Osteoblast (primary cell): ENCODE results near the gene CACNG8. TPM values are rescaled to one million over a fixed set of nuclear protein-coding genes. Genes with fewer than 3 reads are reported as not detected.

ENCODE experiments used
- DNase-seq: peaks from one replicate; pipeline ENCODE4 v3.0.0; 2011; ENCODE audit warnings: low spot score, mixed read lengths; ENCODE audit not compliant: insufficient read length; ENCODE audit errors: missing footprints
- H2AFZ ChIP-seq: 2 replicates; pipeline ENCODE4 v1.6.0; 2011; ENCODE audit warnings: mild to moderate bottlenecking, low read length
- H3K27ac ChIP-seq: 2 replicates; pipeline ENCODE4 v1.5.1; 2011; ENCODE audit warnings: mild to moderate bottlenecking, low read depth, low read length, moderate library complexity
- H3K27me3 ChIP-seq: 2 replicates; pipeline ENCODE4 v1.6.0; 2012; ENCODE audit warnings: mild to moderate bottlenecking, control low read depth, inconsistent platforms, low read length, moderate library complexity; ENCODE audit not compliant: insufficient read depth
- H3K36me3 ChIP-seq: 2 replicates; pipeline ENCODE4 v1.5.1; 2011; ENCODE audit warnings: mild to moderate bottlenecking, low read length, control low read depth, moderate library complexity; ENCODE audit not compliant: insufficient read depth
- H3K4me1 ChIP-seq: 2 replicates; pipeline ENCODE4 v1.5.1; 2011; ENCODE audit warnings: mild to moderate bottlenecking, low read length, control low read depth, moderate library complexity; ENCODE audit not compliant: insufficient read depth
- H3K4me2 ChIP-seq: 2 replicates; pipeline ENCODE4 v1.6.0; 2011; ENCODE audit warnings: mild to moderate bottlenecking, low read length; ENCODE audit not compliant: insufficient read depth
- H3K4me3 ChIP-seq: fragments of 200-600 bp; sonication (generic); 3 replicates; pipeline ENCODE4 v1.5.1; 2012; ENCODE audit warnings: mild to moderate bottlenecking, low read length, inconsistent platforms; ENCODE audit not compliant: insufficient read depth
- H3K79me2 ChIP-seq: 2 replicates; pipeline ENCODE4 v1.6.0; 2012; ENCODE audit warnings: mild to moderate bottlenecking, low read length, control low read depth, inconsistent platforms; ENCODE audit not compliant: insufficient read depth
- H3K9me3 ChIP-seq: 2 replicates; pipeline ENCODE4 v1.5.1; 2011; ENCODE audit warnings: low read depth, low read length, control low read depth
- H4K20me1 ChIP-seq: 2 replicates; pipeline ENCODE4 v1.6.0; 2012; ENCODE audit warnings: mild to moderate bottlenecking, low read length, control low read depth; ENCODE audit not compliant: insufficient read depth
- CTCF ChIP-seq: IDR thresholded peaks from 2 replicates; pipeline ENCODE4 v1.5.1; 2011; ENCODE audit warnings: mild to moderate bottlenecking, low read depth, low read length, moderate library complexity; ENCODE audit errors: extremely low read depth
- total RNA-seq: library from RNA; depleted of rRNA; stranded (reverse); fragments of >200 nt; gene quantifications from 2 replicates; pipeline ENCODE4 v1.2.3, GENCODE V29; 2012

CACNG8 gene
- total RNA-seq, 1 donor: not detected

DNA sequence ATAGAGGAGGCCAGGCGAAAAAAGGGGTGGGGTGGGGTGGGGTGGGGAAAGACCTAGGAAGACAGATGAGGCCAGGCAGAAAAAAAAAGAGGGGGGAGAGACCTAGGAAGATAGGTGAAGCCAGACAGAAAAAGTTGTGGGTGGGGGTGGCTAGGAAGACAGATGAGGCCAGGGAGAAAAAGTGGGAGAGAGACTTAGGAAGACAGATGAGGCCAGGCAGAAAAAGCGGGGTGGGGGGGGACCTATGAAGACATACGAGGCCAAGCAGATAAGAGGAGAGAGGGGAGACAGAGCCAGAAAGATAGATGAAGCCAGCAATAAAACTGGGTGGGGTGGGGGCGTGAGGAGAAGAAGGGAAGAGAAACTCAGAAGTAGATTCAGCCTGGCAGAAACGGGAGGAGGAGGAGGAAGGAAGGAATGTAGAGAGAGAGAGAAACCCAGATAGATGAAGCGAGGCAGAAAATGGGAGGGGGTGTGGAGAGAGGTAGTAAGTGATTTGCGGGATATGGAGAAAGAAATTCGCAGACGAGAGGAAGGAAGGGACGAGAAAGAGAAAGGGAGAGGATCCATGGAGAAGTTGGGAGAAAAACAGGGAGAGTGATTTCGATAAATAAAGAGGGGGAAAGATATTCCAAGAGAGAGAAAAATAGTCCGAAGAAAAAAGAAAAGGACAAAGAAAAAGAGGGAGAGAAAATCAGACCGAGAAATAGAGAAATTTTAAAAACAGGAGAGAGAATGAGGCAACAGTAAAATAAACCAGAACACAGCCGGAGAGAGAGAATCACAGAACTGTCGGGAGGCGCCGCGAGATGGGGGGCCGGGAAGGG lies 16.5 kb downstream of the CACNG8 start:
- Histone ChIP-seq H3K4me2 (peak overlapping the region; percentile 67), H3K4me1 (peaks cover 4% of the 10 kb centered on the region), H2AFZ (no peak overlapping the region), H3K9me3 (no peaks in the 10 kb centered on the region), H3K79me2 (no peaks in the 10 kb centered on the region), H4K20me1 (no peaks in the 10 kb centered on the region), H3K4me3 (peak overlapping the region; percentile 61), H3K27me3 (peaks cover 43% of the 10 kb centered on the region), H3K27ac (no peak overlapping the region), H3K36me3 (no peaks in the 10 kb centered on the region)
- peak; percentile 49 for DNase-seq
- no peak for TF ChIP-seq CTCF

GRCh38 chr19:53980539-53981375 lies 18.0 kb downstream of the CACNG8 start:
- Histone ChIP-seq H3K9me3 (no peaks in the 10 kb centered on the region), H3K4me2 (peak overlapping the region; percentile 67), H4K20me1 (no peaks in the 10 kb centered on the region), H3K4me1 (peaks cover 4% of the 10 kb centered on the region), H3K36me3 (no peaks in the 10 kb centered on the region), H2AFZ (peak overlapping the region; percentile 56), H3K27ac (no peak overlapping the region), H3K27me3 (peaks cover 43% of the 10 kb centered on the region), H3K79me2 (no peaks in the 10 kb centered on the region), H3K4me3 (peak overlapping the region; percentile 61)
- peak; percentile 86 for DNase-seq
- no peak for TF ChIP-seq CTCF

DNA sequence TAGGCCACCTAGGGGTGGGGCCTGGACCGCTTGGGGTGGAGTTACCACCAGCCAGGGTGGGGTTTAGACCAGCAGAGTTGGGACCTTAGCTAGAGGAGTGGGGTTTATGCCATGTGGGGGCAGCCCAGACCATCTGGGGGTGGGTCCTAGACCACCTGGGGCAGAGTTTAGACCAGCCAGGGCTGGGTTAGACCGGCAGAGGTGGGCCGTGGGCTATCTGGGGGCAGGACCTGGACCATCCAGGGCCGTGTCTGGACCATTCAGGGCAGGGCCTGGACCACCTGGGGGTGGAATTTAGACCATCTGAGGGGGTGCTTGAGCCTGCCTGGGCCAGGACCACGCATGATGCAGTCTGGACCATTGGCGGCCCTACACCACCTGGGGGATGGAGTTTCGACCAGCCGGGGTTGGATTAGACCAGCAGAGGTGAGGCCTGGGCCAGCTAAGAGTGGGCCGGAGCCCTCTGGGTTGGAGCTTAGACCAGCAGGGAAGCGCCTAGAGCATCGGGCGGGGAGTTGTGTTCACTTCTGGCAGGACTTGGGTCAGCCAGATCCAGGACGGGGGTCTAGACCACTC lies 18.7 kb downstream of the CACNG8 start:
- Histone ChIP-seq H2AFZ (no peak overlapping the region), H3K4me2 (no peak overlapping the region), H3K27me3 (peaks cover 43% of the 10 kb centered on the region), H3K27ac (no peak overlapping the region), H4K20me1 (no peaks in the 10 kb centered on the region), H3K4me1 (peaks cover 4% of the 10 kb centered on the region), H3K4me3 (no peak overlapping the region), H3K9me3 (no peaks in the 10 kb centered on the region), H3K36me3 (no peaks in the 10 kb centered on the region), H3K79me2 (no peaks in the 10 kb centered on the region)
- peak; percentile 86 for DNase-seq
- TF ChIP-seq CTCF: no peak
